Tibial nerve (tissue), 4 donors: ENCODE measurements around the gene MOAP1. TPM values are rescaled to one million over a fixed set of nuclear protein-coding genes. Genes with fewer than 3 reads are reported as not detected.

Source experiments
- DNase-seq, 2 donors: peaks; one replicate each; pipeline ENCODE4 v3.0.0-alpha.2; 2019; ENCODE audit warnings: low spot score in 2 of 2
- H3K27ac ChIP-seq, 4 donors: fragments of 200-600 bp; sonication (generic) in 3 of 4; one replicate each; pipeline ENCODE4 v1.5.1; 2017 to 2019; ENCODE audit warnings: mild to moderate bottlenecking in 1 of 4
- H3K27me3 ChIP-seq, 2 donors: fragments of 200-600 bp; sonication (generic) in 1 of 2; one replicate each; pipeline versions ENCODE4 v1.5.1 to v1.6.0; 2017 to 2019
- H3K36me3 ChIP-seq, 3 donors: fragments of 200-600 bp; sonication (generic); one replicate each; pipeline ENCODE4 v1.5.1; 2018 to 2019
- H3K4me1 ChIP-seq, 4 donors: fragments of 200-600 bp; sonication (generic) in 3 of 4; one replicate each; pipeline ENCODE4 v1.5.1; 2017 to 2019
- H3K4me3 ChIP-seq, 4 donors: fragments of 200-600 bp; sonication (generic) in 3 of 4; one replicate each; pipeline ENCODE4 v1.5.1; 2017 to 2019; ENCODE audit warnings: mild to moderate bottlenecking in 1 of 4, moderate library complexity in 1 of 4
- H3K9me3 ChIP-seq, 4 donors: fragments of 200-600 bp; sonication (generic) in 3 of 4; one replicate each; pipeline ENCODE4 v1.5.1; 2017 to 2019
- EP300 ChIP-seq, 2 donors: sonication (generic); formaldehyde crosslinking; IDR thresholded peaks; one replicate each; pipeline ENCODE4 v1.6.1; 2017; ENCODE audit warnings: antibody characterized with exemption in 2 of 2, mild to moderate bottlenecking in 1 of 2
- POLR2A ChIP-seq, 2 donors: fragments of 450-650 bp; IDR thresholded peaks; one replicate each; pipeline ENCODE4 v1.6.1; 2017; ENCODE audit warnings: antibody characterized with exemption in 2 of 2, mild to moderate bottlenecking in 2 of 2, moderate library complexity in 2 of 2
- WGBS, 2 donors: methylation state at CpG; one replicate each; pipeline ENCODE4 v1.1.5; 2018; 5-methylcytosine and 5-hydroxymethylcytosine counted together
- total RNA-seq, 4 donors: library from RNA; depleted of rRNA; stranded (reverse); fragments of >200 nt; gene quantifications; one replicate each; pipeline ENCODE4 v1.1.0, GENCODE V29; 2016
- TF ChIP-seq, protein P1 (sequence below), 5 experiments: fragments of 200-600 bp in 3 of 5; fragments of 450-650 bp in 2 of 5; sonication (generic) in 3 of 5; IDR thresholded peaks; one replicate each; pipeline ENCODE4 v1.5.1; 2016 to 2019; ENCODE audit warnings: antibody characterized with exemption in 5 of 5, mild to moderate bottlenecking in 3 of 5, moderate library complexity in 2 of 5

The MOAP1 gene
- total RNA-seq, 4 donors from 2014 or later: 21.8 to 29.3 (median 23.4) TPM

DNA sequence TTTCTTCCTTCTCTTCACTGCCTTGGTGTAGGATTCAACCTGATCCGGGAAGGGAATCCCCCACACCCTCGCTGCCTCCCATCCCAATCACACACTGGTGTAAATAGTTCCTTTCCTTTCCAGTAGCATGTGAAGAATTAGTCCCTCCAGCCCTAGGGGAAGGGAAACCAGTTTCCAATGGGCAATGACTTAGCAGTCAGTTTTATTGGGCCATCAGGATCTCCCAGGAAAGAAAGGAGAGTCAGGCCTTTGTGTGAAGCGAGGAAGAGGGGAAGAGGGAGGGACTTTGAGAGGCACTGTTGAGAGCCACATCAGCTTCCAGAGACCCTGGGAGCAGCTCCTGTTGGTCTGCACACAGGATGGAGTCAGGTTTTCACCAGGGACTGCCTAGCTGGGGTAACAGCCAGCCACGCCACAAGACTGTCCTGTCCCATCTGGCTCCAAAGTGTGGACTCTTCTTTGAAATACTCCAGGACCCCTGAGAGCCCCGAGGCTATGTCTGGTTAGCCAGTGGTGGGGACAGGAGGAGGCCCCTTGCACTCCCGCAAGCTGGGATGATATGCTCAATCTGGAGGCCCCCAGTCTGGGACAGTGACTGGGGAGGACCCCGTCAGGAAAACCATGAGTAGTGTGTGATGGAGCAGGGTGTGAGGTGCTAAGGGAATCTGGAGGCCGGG, 27.9 kb downstream of the MOAP1 start:
- Histone ChIP-seq H3K27me3 (no peaks in the 10 kb centered on the region), H3K9me3 (no peaks in the 10 kb centered on the region), H3K4me3 (no peak overlapping the region), H3K27ac (no peak overlapping the region), H3K4me1 (no peaks in the 10 kb centered on the region), H3K36me3 (no peaks in the 10 kb centered on the region)
- no peak for DNase-seq
- TF ChIP-seq EP300 (IDR thresholded peaks at IDR 0.05): no peak
- TF ChIP-seq POLR2A (IDR thresholded peaks at IDR 0.05): no peak
- TF ChIP-seq, protein P1, sequence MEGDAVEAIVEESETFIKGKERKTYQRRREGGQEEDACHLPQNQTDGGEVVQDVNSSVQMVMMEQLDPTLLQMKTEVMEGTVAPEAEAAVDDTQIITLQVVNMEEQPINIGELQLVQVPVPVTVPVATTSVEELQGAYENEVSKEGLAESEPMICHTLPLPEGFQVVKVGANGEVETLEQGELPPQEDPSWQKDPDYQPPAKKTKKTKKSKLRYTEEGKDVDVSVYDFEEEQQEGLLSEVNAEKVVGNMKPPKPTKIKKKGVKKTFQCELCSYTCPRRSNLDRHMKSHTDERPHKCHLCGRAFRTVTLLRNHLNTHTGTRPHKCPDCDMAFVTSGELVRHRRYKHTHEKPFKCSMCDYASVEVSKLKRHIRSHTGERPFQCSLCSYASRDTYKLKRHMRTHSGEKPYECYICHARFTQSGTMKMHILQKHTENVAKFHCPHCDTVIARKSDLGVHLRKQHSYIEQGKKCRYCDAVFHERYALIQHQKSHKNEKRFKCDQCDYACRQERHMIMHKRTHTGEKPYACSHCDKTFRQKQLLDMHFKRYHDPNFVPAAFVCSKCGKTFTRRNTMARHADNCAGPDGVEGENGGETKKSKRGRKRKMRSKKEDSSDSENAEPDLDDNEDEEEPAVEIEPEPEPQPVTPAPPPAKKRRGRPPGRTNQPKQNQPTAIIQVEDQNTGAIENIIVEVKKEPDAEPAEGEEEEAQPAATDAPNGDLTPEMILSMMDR (IDR thresholded peaks at IDR 0.05): no peak
- 58 to 69% methylated on average over 7 to 8 of the region's 8 CpGs for WGBS, 2 donors

DNA sequence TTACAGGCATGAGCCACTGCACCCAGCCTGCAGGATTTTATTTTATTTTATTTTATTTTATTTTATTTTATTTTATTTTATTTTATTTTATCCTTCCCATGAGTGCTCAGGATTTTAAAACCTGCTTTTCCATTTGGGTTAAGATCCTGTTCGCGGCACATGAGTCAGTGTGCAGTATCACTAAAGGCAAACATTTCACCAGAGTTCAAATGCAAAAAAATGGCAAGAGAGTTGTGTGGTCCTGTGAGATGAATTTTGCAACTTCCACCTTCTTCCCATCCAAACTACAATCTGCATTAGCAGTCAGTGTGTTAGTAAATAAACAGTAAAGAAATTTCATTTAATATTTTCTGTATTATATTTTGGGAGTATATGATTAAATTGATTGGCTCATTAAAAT, 29.0 kb downstream of the MOAP1 start:
- TF ChIP-seq, protein P1 (IDR thresholded peaks at IDR 0.05): no peak
- TF ChIP-seq POLR2A (IDR thresholded peaks at IDR 0.05) (no peak), EP300 (IDR thresholded peaks at IDR 0.05) (no peak)
- Histone ChIP-seq H3K36me3 (no peaks in the 10 kb centered on the region), H3K27ac (no peak overlapping the region), H3K9me3 (no peaks in the 10 kb centered on the region), H3K4me1 (no peaks in the 10 kb centered on the region), H3K27me3 (no peaks in the 10 kb centered on the region), H3K4me3 (no peak overlapping the region)
- 70 to 79% methylated on average over 2 of the region's 2 CpGs for WGBS, 2 donors
- DNase-seq: no peak

DNA sequence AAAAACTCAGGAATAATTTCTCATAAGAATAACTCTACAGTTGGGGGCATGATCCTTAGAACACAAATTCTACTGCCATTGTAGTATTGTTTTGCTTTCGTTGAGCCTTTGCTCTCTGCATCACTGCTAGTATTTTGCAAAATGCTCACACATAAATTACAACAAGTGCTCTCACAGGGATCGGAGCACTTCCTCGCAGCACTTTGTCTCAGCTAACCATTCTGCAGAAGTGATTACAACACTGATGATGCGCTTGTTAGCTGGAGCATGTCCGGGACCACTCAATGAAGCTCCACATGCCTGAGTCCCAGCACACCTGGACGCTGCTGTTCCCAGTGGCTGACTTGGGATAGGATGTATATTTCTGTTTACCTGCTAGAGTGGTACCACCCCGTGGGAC, 31.6 kb downstream of the MOAP1 start:
- H3K36me3 ChIP-seq: no peaks in the 10 kb centered on the region
- WGBS, 2 donors: 68 to 77% methylated on average over 7 of the region's 7 CpGs
- no peaks in the 10 kb centered on the region for H3K4me1 ChIP-seq
- no peaks in the 10 kb centered on the region for H3K9me3 ChIP-seq
- no peak overlapping the region for H3K4me3 ChIP-seq
- no peaks in the 10 kb centered on the region for H3K27me3 ChIP-seq
- TF ChIP-seq EP300 (IDR thresholded peaks at IDR 0.05): no peak
- TF ChIP-seq POLR2A (IDR thresholded peaks at IDR 0.05): no peak
- TF ChIP-seq, protein P1 (IDR thresholded peaks at IDR 0.05): no peak
- no peak overlapping the region for H3K27ac ChIP-seq
- DNase-seq: no peak

DNA sequence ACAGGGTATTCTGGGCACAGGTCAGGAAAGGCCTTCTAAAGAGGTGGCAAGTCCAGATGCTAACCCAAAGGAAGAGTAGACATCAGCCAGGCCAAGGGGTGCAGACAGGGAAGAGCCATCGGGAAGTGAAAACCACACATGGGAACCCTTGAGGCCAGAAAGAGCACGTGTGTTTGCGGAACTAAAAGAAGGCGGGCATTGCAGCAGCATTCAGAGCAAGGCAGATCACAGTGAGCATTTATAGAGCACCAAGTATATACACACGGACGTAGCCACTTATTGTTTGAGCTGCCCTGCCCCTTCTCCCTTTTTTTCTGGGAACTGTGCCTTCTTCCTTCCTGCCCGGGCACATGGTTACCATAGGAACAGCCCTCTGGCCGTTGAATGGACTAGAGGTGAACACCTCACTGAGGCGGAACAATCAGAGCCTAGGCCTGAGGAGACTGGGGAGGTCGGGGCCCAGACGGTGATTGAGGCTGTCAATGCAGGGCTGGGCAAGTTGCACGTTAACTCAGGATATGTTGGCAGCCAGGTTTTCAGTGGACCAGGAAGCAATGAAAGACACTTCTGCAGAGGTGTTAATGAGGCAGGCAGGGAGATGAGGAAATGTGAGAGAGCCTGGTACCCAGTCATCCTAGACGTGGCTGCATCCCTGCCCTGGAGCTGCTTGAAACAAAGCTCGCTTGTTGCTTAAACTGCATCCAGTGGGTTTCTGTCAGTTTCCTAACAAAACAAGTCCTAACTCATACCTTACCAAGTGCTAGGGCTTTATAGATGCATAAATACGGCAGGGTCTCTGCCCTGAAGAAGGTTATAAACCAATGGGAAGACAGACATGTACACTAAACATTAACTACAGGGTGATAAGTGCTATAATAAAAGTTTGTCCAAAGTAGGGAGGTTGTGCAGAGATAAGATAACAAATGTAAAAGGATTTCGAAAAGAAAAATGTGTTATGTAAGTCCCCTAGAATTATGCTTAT, 34.2 kb downstream of the MOAP1 start:
- no peaks in the 10 kb centered on the region for H3K4me1 ChIP-seq
- TF ChIP-seq POLR2A (IDR thresholded peaks at IDR 0.05) (no peak), EP300 (IDR thresholded peaks at IDR 0.05) (no peak)
- TF ChIP-seq, protein P1 (IDR thresholded peaks at IDR 0.05): no peak
- no peaks in the 10 kb centered on the region for H3K36me3 ChIP-seq
- peak in 1 of 2 donors; percentile 17 for DNase-seq
- no peak overlapping the region for H3K4me3 ChIP-seq
- WGBS, 2 donors: 41 to 44% methylated on average over 16 of the region's 16 CpGs
- no peaks in the 10 kb centered on the region for H3K9me3 ChIP-seq
- no peak overlapping the region for H3K27ac ChIP-seq
- H3K27me3 ChIP-seq: no peaks in the 10 kb centered on the region

DNA sequence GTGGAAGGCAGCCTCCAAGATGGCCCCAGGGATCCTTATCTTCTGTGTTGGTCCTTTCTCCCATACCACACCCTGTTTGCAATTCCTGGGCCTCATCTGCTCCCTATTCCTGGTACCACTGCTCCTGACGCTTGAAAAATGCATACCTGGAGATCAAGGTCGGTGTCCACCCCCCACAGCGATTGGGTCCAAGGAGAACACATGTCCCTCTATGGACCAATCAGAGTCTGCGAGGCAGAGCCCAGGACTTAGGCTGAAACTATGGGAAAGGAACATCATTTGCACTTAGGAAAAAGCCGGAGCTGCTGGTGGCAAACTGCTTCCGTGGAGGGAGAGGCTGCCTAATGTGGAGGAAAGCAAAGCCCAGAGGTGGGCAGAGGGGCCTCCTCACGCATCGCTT, 35.7 kb downstream of the MOAP1 start:
- H3K9me3 ChIP-seq: no peaks in the 10 kb centered on the region
- no peaks in the 10 kb centered on the region for H3K36me3 ChIP-seq
- no peaks in the 10 kb centered on the region for H3K4me1 ChIP-seq
- TF ChIP-seq, protein P1 (IDR thresholded peaks at IDR 0.05): no peak
- TF ChIP-seq EP300 (IDR thresholded peaks at IDR 0.05) (no peak), POLR2A (IDR thresholded peaks at IDR 0.05) (no peak)
- H3K27ac ChIP-seq: no peak overlapping the region
- H3K4me3 ChIP-seq: no peak overlapping the region
- no peak for DNase-seq
- 91 to 94% methylated on average over 8 of the region's 8 CpGs for WGBS, 2 donors
- no peaks in the 10 kb centered on the region for H3K27me3 ChIP-seq
